Esophagus squamous epithelium (tissue), 4 donors: ENCODE measurements around the gene TRIM50.

ENCODE experiments used
- POLR2A ChIP-seq, 4 donors: fragments of 450-650 bp; IDR thresholded peaks; one replicate each; pipeline ENCODE4 v1.6.1; 2017; ENCODE audit warnings: antibody characterized with exemption in 4 of 4, mild to moderate bottlenecking in 4 of 4, moderate library complexity in 3 of 4
- TF ChIP-seq, protein P1 (sequence below), 6 experiments: fragments of 450-650 bp in 4 of 6; fragments of 200-600 bp in 2 of 6; sonication (generic) in 2 of 6; IDR thresholded peaks; one replicate each; pipeline ENCODE4 v1.5.1; 2016 to 2019; ENCODE audit warnings: antibody characterized with exemption in 6 of 6, mild to moderate bottlenecking in 4 of 6, moderate library complexity in 4 of 6

- no peak for TF ChIP-seq POLR2A (IDR thresholded peaks at IDR 0.05)
- TF ChIP-seq, protein P1, sequence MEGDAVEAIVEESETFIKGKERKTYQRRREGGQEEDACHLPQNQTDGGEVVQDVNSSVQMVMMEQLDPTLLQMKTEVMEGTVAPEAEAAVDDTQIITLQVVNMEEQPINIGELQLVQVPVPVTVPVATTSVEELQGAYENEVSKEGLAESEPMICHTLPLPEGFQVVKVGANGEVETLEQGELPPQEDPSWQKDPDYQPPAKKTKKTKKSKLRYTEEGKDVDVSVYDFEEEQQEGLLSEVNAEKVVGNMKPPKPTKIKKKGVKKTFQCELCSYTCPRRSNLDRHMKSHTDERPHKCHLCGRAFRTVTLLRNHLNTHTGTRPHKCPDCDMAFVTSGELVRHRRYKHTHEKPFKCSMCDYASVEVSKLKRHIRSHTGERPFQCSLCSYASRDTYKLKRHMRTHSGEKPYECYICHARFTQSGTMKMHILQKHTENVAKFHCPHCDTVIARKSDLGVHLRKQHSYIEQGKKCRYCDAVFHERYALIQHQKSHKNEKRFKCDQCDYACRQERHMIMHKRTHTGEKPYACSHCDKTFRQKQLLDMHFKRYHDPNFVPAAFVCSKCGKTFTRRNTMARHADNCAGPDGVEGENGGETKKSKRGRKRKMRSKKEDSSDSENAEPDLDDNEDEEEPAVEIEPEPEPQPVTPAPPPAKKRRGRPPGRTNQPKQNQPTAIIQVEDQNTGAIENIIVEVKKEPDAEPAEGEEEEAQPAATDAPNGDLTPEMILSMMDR (IDR thresholded peaks at IDR 0.05): no peak
These were observed 39.1 kb upstream of the TRIM50 start for GRCh38 chr7:73366990-73367389.
